ENCODE results near the gene ZNF263. TPM values are rescaled to one million over a fixed set of nuclear protein-coding genes. Genes with fewer than 3 reads are reported as not detected.

The ZNF263 gene
- polyA plus RNA-seq, 1 of the 3 experiments (the other 2 are of a cell fraction): 13.7 TPM

Other genes with a start within 250 kb of the ZNF263 start
- gene BICDL2, start 246.5 kb upstream of the ZNF263 start, polyA plus RNA-seq (2012; rRNA removed): not detected in 2 replicates
- 0.03 and 0.05 TPM in 2 replicates for gene MMP25, start 236.9 kb upstream of the ZNF263 start, polyA plus RNA-seq (2012; rRNA removed)
- gene IL32, start 217.9 kb upstream of the ZNF263 start, polyA plus RNA-seq (2012; rRNA removed): 26.4 and 34.7 TPM in 2 replicates
- 0.05 TPM in 1 of 2 replicates, not detected in the other for gene ZSCAN10, start 184.2 kb upstream of the ZNF263 start, polyA plus RNA-seq (2012; rRNA removed)
- 7.6 and 9.7 TPM in 2 replicates for gene ZNF205, start 170.9 kb upstream of the ZNF263 start, polyA plus RNA-seq (2012; rRNA removed)
- gene ZNF213, start 148.5 kb upstream of the ZNF263 start, polyA plus RNA-seq (2012; rRNA removed): 0.83 and 1.1 TPM in 2 replicates
- 0.54 and 0.71 TPM in 2 replicates for gene OR1F1, start 95.3 kb upstream of the ZNF263 start, polyA plus RNA-seq (2012; rRNA removed)
- gene ZNF200, start 48.3 kb upstream of the ZNF263 start, polyA plus RNA-seq (2012; rRNA removed): 2.8 and 3.5 TPM in 2 replicates
- gene MEFV, start 26.9 kb upstream of the ZNF263 start, polyA plus RNA-seq (2012; rRNA removed): 0.02 TPM in 1 of 2 replicates, not detected in the other
- 1.2 and 2.3 TPM in 2 replicates for gene TIGD7, start 21.9 kb downstream of the ZNF263 start, polyA plus RNA-seq (2012; rRNA removed)
- gene ZNF75A, start 22.0 kb downstream of the ZNF263 start, polyA plus RNA-seq (2012; rRNA removed): 7.2 and 10.5 TPM in 2 replicates
- gene OR2C1, start 72.4 kb downstream of the ZNF263 start, polyA plus RNA-seq (2012; rRNA removed): not detected in 2 replicates
- 10.8 and 17.7 TPM in 2 replicates for gene ZSCAN32, start 117.5 kb downstream of the ZNF263 start, polyA plus RNA-seq (2012; rRNA removed)
- gene ZNF174, start 117.7 kb downstream of the ZNF263 start, polyA plus RNA-seq (2012; rRNA removed): 10.5 and 12.9 TPM in 2 replicates
- 1.1 and 1.3 TPM in 2 replicates for gene ZNF597, start 160.0 kb downstream of the ZNF263 start, polyA plus RNA-seq (2012; rRNA removed)
- gene NAA60, start 160.2 kb downstream of the ZNF263 start, polyA plus RNA-seq (2012; rRNA removed): 17.2 and 21.5 TPM in 2 replicates
- not detected in 2 replicates for gene C16orf90, start 212.0 kb downstream of the ZNF263 start, polyA plus RNA-seq (2012; rRNA removed)
- 18.0 and 19.5 TPM in 2 replicates for gene CLUAP1, start 217.5 kb downstream of the ZNF263 start, polyA plus RNA-seq (2012; rRNA removed)

Measured in SK-N-SH (cell line).